Renal cortex interstitium (tissue), 11 donors: Measurements from ENCODE around the gene RPL26. TPM values are rescaled to one million over a fixed set of nuclear protein-coding genes. Genes with fewer than 3 reads are reported as not detected.
"Not testable (repeated sequence)": the region's sequence is repeated elsewhere in the genome, so short reads cannot be mapped to it uniquely, and the experiment has no call there.

ENCODE experiments used
- DNase-seq, 11 donors: peaks; one replicate each; pipeline ENCODE4 v3.0.0-alpha.2; 2013; ENCODE audit warnings: low read depth in 9 of 11, low spot score in 4 of 11; ENCODE audit errors: extremely low read depth in 1 of 11
- polyA plus RNA-seq, 3 donors: library from polyadenylated mRNA; unstranded; fragments of 120-200 nt; gene quantifications; one replicate each; pipeline ENCODE4 v1.2.1, GENCODE V29; 2013; ENCODE audit not compliant: insufficient read length in 3 of 3

The RPL26 gene
- polyA plus RNA-seq, 3 donors = 2,237 to 3,232 (median 2,994) TPM

- DNase-seq = no peak
These were observed 727 bp downstream of the RPL26 start for GRCh38 chr17:8382052-8382879.

GRCh38 chr17:8380049-8380448 is 2.9 kb downstream of the RPL26 start:
- DNase-seq = no peak

GRCh38 chr17:8378117-8378516 is 4.9 kb downstream of the RPL26 start:
- DNase-seq = not testable (repeated sequence)

GRCh38 chr17:8377422-8377821 is 5.6 kb downstream of the RPL26 start:
- no peak for DNase-seq

GRCh38 chr17:8376271-8377067 is 6.5 kb downstream of the RPL26 start, which contains the start of gene KRABD2:
Gene KRABD2, minus strand, starts transcription at chr17:8376704.
- peak in 10 of 11 donors; percentile 71 to 86 (median 82) for DNase-seq

- peak in 3 of 11 donors; percentile 37 to 61 (median 50) for DNase-seq
These were observed 7.2 kb downstream of the RPL26 start for GRCh38 chr17:8375738-8376259.

- DNase-seq = not testable (repeated sequence)
These were observed 9.1 kb downstream of the RPL26 start for GRCh38 chr17:8373856-8374255.

GRCh38 chr17:8372422-8372821 is 10.6 kb downstream of the RPL26 start:
- DNase-seq = no peak

- no peak for DNase-seq
These were observed 11.2 kb downstream of the RPL26 start for GRCh38 chr17:8371786-8372185.

GRCh38 chr17:8369944-8370343 is 13.0 kb downstream of the RPL26 start:
- DNase-seq = no peak

- DNase-seq = no peak
These were observed 14.8 kb downstream of the RPL26 start for GRCh38 chr17:8368193-8368592.

- no peak for DNase-seq
These were observed 16.8 kb downstream of the RPL26 start for GRCh38 chr17:8366231-8366630.

GRCh38 chr17:8365143-8365542 is 17.9 kb downstream of the RPL26 start:
- DNase-seq = no peak

- no peak for DNase-seq
These were observed 20.2 kb downstream of the RPL26 start for GRCh38 chr17:8362651-8363332.

GRCh38 chr17:8360751-8361150 is 22.2 kb downstream of the RPL26 start:
- no peak for DNase-seq

GRCh38 chr17:8360260-8360659 is 22.7 kb downstream of the RPL26 start:
- no peak for DNase-seq

- peak in 1 of 11 donors; percentile 21 for DNase-seq
These were observed 23.2 kb downstream of the RPL26 start for GRCh38 chr17:8359769-8360168.

- DNase-seq = no peak
These were observed 25.1 kb downstream of the RPL26 start for GRCh38 chr17:8357910-8358309.

- DNase-seq = no peak
These were observed 28.8 kb downstream of the RPL26 start for GRCh38 chr17:8354236-8354635.
